K562 (cell line): Measurements from ENCODE around the gene ATP23. TPM values are rescaled to one million over a fixed set of nuclear protein-coding genes. Genes with fewer than 3 reads are reported as not detected.

Experiments
- ATAC-seq: fragments of 200-7000 bp; cut with Tn5 transposase; 3 replicates; pipeline ENCODE4 v1.9.1; 2020; ENCODE audit warnings: moderate library complexity
- BruUV-seq: library from RNA; stranded (reverse); fragments of 400-500 nt; replicated peaks from 2 replicates; lab custom pipeline; 2021; lab: Mats Ljungman, UMichigan
- CTCF ChIA-PET: fragments of 300-600 bp; formaldehyde crosslinking; extraction: SDS; loops from one replicate; lab custom pipeline; 2021; ENCODE audit warnings: low intra/inter-chr PET ratio; lab: Yijun Ruan, JAX
- POLR2A ChIA-PET: fragments of 300-600, 350-650 bp; sonication (Branson Sonifier 250); formaldehyde crosslinking; extraction: SDS; loops from one replicate; lab custom pipeline; 2021; ENCODE audit warnings: antibody characterized with exemption, inconsistent platforms; lab: Yijun Ruan, JAX
- DNase-seq, 4 experiments: peaks; one replicate each; pipeline versions ENCODE4 v3.0.0 to v3.0.0-alpha.2; 2011 to 2018; ENCODE audit warnings: low spot score in 3 of 4, mixed read lengths in 3 of 4; ENCODE audit errors: extremely low read depth in 1 of 4
- FAIRE-seq: peaks from 2 replicates; lab custom pipeline; 2011; peaks lifted over from hg19 to GRCh38; lab: Jason Lieb, UNC
- H2AFZ ChIP-seq: 2 replicates; pipeline ENCODE4 v1.6.0; 2011; ENCODE audit warnings: low read depth, low read length, control low read depth, inconsistent platforms
- H3K27ac ChIP-seq: fragments of 200-600 bp; 3 replicates; pipeline ENCODE4 v1.8.0; 2011; ENCODE audit warnings: low read depth, mild to moderate bottlenecking, control low read depth, inconsistent platforms, low read length, moderate library complexity, mixed read lengths; ENCODE audit errors: extremely low read depth
- H3K27me3 ChIP-seq, 2 experiments: fragments of 300-600 bp in 1 of 2; 2 replicates in 1 of 2; 3 replicates in 1 of 2; pipeline versions ENCODE4 v1.6.0 to v1.8.0; 2011; ENCODE audit warnings: inconsistent platforms in 2 of 2, low read length in 2 of 2, mild to moderate bottlenecking in 1 of 2, mixed read lengths in 1 of 2, moderate library complexity in 1 of 2; ENCODE audit not compliant: control insufficient read depth in 2 of 2, insufficient read depth in 2 of 2
- H3K36me3 ChIP-seq: fragments of 300-600 bp; 3 replicates; pipeline ENCODE4 v1.8.0; 2011; ENCODE audit warnings: mild to moderate bottlenecking, low read length, inconsistent platforms; ENCODE audit not compliant: control insufficient read depth, insufficient read depth
- H3K4me1 ChIP-seq, 2 experiments: fragments of 200-600 bp in 1 of 2; replicated peaks in 1 of 2; 2 replicates in 1 of 2; 3 replicates in 1 of 2; pipeline versions ENCODE4 v1.5.1 to v1.8.0; 2011; ENCODE audit warnings: inconsistent platforms in 2 of 2, low read length in 2 of 2, mild to moderate bottlenecking in 1 of 2, mixed read lengths in 1 of 2, moderate library complexity in 1 of 2; ENCODE audit not compliant: control insufficient read depth in 2 of 2, insufficient read depth in 2 of 2
- H3K4me2 ChIP-seq: 2 replicates; pipeline ENCODE4 v1.6.1; 2011; ENCODE audit warnings: low read length, control low read depth, inconsistent platforms, mixed read lengths; ENCODE audit not compliant: insufficient read depth
- H3K4me3 ChIP-seq: fragments of 200-600 bp; sonication (generic), shearing (Covaris generic); 2 replicates; pipeline ENCODE4 v1.5.1; 2016; ENCODE audit warnings: control low read depth, inconsistent platforms
- H3K79me2 ChIP-seq: fragments of 200-600 bp; 3 replicates; pipeline ENCODE4 v1.8.0; 2011; ENCODE audit warnings: low read length, inconsistent platforms; ENCODE audit not compliant: control insufficient read depth, insufficient read depth
- H3K9ac ChIP-seq, 2 experiments: 2 replicates each; pipeline versions ENCODE4 v1.6.0 to v1.6.1; 2011; ENCODE audit warnings: low read depth in 2 of 2, low read length in 2 of 2, control low read depth in 1 of 2, inconsistent platforms in 1 of 2, mild to moderate bottlenecking in 1 of 2, mixed read lengths in 1 of 2; ENCODE audit not compliant: insufficient read depth in 1 of 2
- H3K9me1 ChIP-seq: one replicate; pipeline ENCODE4 v1.6.0; 2011; ENCODE audit warnings: inconsistent platforms, mild to moderate bottlenecking, low read length, moderate library complexity; ENCODE audit not compliant: control insufficient read depth, insufficient read depth
- H3K9me3 ChIP-seq: replicated peaks from 2 replicates; pipeline ENCODE4 v1.5.1; 2011; ENCODE audit warnings: low read depth, low read length, inconsistent platforms; ENCODE audit not compliant: control insufficient read depth, insufficient read depth
- H4K20me1 ChIP-seq: replicated peaks from 2 replicates; pipeline ENCODE4 v1.6.1; 2011; ENCODE audit warnings: low read length, inconsistent platforms, mixed read lengths; ENCODE audit not compliant: control insufficient read depth, insufficient read depth
- ARID1B ChIP-seq: fragments of 450-650 bp; IDR thresholded peaks from 2 replicates; pipeline ENCODE4 v1.6.1; 2016; ENCODE audit warnings: antibody characterized with exemption, mild to moderate bottlenecking, inconsistent platforms
- CBFA2T3 ChIP-seq: fragments of 450-650 bp; IDR thresholded peaks from 2 replicates; pipeline ENCODE4 v1.6.1; 2017
- DACH1 ChIP-seq: fragments of 450-650 bp; IDR thresholded peaks from 2 replicates; pipeline ENCODE4 v1.6.1; 2018; ENCODE audit not compliant: partially characterized antibody
- DPF2 ChIP-seq: fragments of 450-650 bp; IDR thresholded peaks from 2 replicates; pipeline ENCODE4 v1.6.1; 2016
- HDAC1 ChIP-seq, 2 experiments: fragments of 450-650 bp; IDR thresholded peaks; 2 replicates each; pipeline ENCODE4 v1.6.1; 2016 to 2017; ENCODE audit warnings: inconsistent platforms in 1 of 2, mild to moderate bottlenecking in 1 of 2, moderate library complexity in 1 of 2
- HDAC2 ChIP-seq: fragments of 450-650 bp; IDR thresholded peaks from 2 replicates; pipeline ENCODE4 v1.6.1; 2016; ENCODE audit warnings: mild to moderate bottlenecking
- KAT8 ChIP-seq: fragments of 450-650 bp; IDR thresholded peaks from 2 replicates; pipeline ENCODE4 v1.6.1; 2016; ENCODE audit warnings: low read depth, mild to moderate bottlenecking
- KLF13 ChIP-seq: fragments of 450-650 bp; IDR thresholded peaks from 2 replicates; pipeline ENCODE4 v1.6.1; 2016; ENCODE audit warnings: missing genetic modification characterization, low read depth, mild to moderate bottlenecking, missing compliant biosample characterization, moderate library complexity, borderline replicate concordance
- LARP7 ChIP-seq: fragments of 450-650 bp; IDR thresholded peaks from 2 replicates; pipeline ENCODE4 v1.6.1; 2016
- MAZ ChIP-seq, 2 experiments: fragments of 450-650 bp in 1 of 2; sonication (generic) in 1 of 2; formaldehyde crosslinking; IDR thresholded peaks in 1 of 2; conservative IDR thresholded peaks in 1 of 2; 2 replicates each; pipeline versions ENCODE4 v1.4.0 to v1.5.0; 2020; ENCODE audit warnings: mild to moderate bottlenecking in 1 of 2, missing genetic modification reagents in 1 of 2
- NBN ChIP-seq: fragments of 450-650 bp; IDR thresholded peaks from 2 replicates; pipeline ENCODE4 v1.6.1; 2016; ENCODE audit warnings: low read depth, mild to moderate bottlenecking
- NKRF ChIP-seq: fragments of 450-650 bp; IDR thresholded peaks from 2 replicates; pipeline ENCODE4 v1.6.1; 2016; ENCODE audit warnings: borderline replicate concordance
- TAF9B ChIP-seq: fragments of 450-650 bp; IDR thresholded peaks from 2 replicates; pipeline ENCODE4 v1.6.1; 2018; ENCODE audit warnings: mild to moderate bottlenecking; ENCODE audit not compliant: partially characterized antibody
- ZBED1 ChIP-seq: IDR thresholded peaks from 2 replicates; pipeline ENCODE4 v1.6.1; 2014
- ZKSCAN3 ChIP-seq: fragments of 250-450 bp; sonication (Bioruptor Pico); IDR thresholded peaks from 2 replicates; pipeline ENCODE4 v1.4.0; 2020
- ZNF431 ChIP-seq: sonication (generic); formaldehyde crosslinking; IDR thresholded peaks from 2 replicates; pipeline ENCODE4 v1.8.0; 2022; ENCODE audit warnings: mild to moderate bottlenecking, missing genetic modification reagents
- ZNF589 ChIP-seq: fragments of 200-800 bp; sonication (Bioruptor generic); IDR thresholded peaks from 2 replicates; pipeline ENCODE4 v1.6.1; 2016; ENCODE audit warnings: low read depth, missing genetic modification characterization, missing compliant biosample characterization
- ZZZ3 ChIP-seq: fragments of 450-650 bp; IDR thresholded peaks from 2 replicates; pipeline ENCODE4 v1.6.1; 2016; ENCODE audit warnings: antibody characterized with exemption, mild to moderate bottlenecking, moderate library complexity
- WGBS: fragments of 100-300 bp; shearing (Covaris generic); methylation state at CpG from one replicate; pipeline ENCODE4 v1.1.6; 2016; ENCODE audit warnings: low coverage, mixed read lengths; ENCODE audit not compliant: insufficient coverage; ENCODE audit errors: missing lambda C conversion rate; 5-methylcytosine and 5-hydroxymethylcytosine counted together
- in situ Hi-C: fragments of 300-500 bp; cut with MboI; formaldehyde crosslinking; loops from 4 replicates; pipeline ENCODE4 v1.15.0; 2018; ENCODE audit warnings: inconsistent platforms, mixed read lengths
- intact Hi-C: fragments of 100-400 bp; cut with micrococcal nuclease; formaldehyde crosslinking; loops from 2 replicates; pipeline ENCODE4 v1.14.2; 2022
- polyA plus RNA-seq, 8 experiments: library from polyadenylated mRNA; depleted of rRNA in 4 of 8; stranded (reverse) in 5 of 8; unstranded in 3 of 8; fragments of >200 nt; fragmentation: Nextera tagmentation in 2 of 8; fragmentation: Illumina TruSeq in 1 of 8; extraction: Ambion mirVana in 2 of 8; extraction: Trizol in 1 of 8; gene quantifications; 2 replicates each; pipeline versions ENCODE4 v1.2.1 to v1.2.3, GENCODE V29; 2011 to 2014; ENCODE audit warnings: inconsistent platforms in 1 of 8, missing spikeins in 1 of 8
- total RNA-seq, 7 experiments: library from RNA; depleted of rRNA in 6 of 7; stranded (reverse); fragments of >200 nt in 6 of 7; fragmentation: Illumina TruSeq in 2 of 7; extraction: Trizol in 2 of 7; gene quantifications; 2 replicates each; pipeline versions ENCODE4 v1.2.1 to v1.2.3, GENCODE V29; 2011 to 2021; ENCODE audit warnings: low replicate concordance in 1 of 7
- TF ChIP-seq, protein P1 (sequence below), 2 experiments: IDR thresholded peaks; 2 replicates each; pipeline ENCODE4 v1.6.1; 2011; ENCODE audit warnings: borderline replicate concordance in 1 of 2, control low read depth in 1 of 2, low read depth in 1 of 2, low read length in 1 of 2, mild to moderate bottlenecking in 1 of 2, mixed read lengths in 1 of 2, moderate library complexity in 1 of 2; ENCODE audit not compliant: insufficient read depth in 1 of 2, insufficient read length in 1 of 2, poor library complexity in 1 of 2, severe bottlenecking in 1 of 2; ENCODE audit errors: extremely low read depth in 1 of 2
- TF ChIP-seq, protein P2 (sequence below): fragments of 200-800 bp; sonication (Bioruptor generic); IDR thresholded peaks from 2 replicates; pipeline ENCODE4 v1.6.1; 2017; ENCODE audit warnings: missing genetic modification characterization, missing compliant biosample characterization

The ATP23 gene
- total and polyA plus RNA-seq, 9 of the 15 experiments (the other 6 are each of a cell fraction or from before 2014, with no cell fraction given), result 8.3 to 53.7 (median 28.5) TPM

DNA sequence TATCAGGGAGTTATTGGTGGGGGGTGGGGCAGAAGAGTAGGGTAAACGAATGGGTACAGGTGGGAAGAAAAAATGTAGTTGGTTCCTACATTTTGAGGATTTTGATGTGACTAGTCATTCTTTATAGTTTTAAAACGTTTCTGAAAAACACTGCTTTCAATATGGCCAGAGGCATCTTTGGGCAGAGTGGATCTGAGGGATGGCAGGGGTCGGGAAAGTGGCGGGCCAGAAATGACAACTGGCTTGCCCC is 527 bp upstream of the ATP23 start:
- Histone ChIP-seq H3K36me3 (peaks cover 14% of the 10 kb centered on the region; the same call in 1 of the 3 replicates), H3K9me1 (no peaks in the 10 kb centered on the region), H3K4me1 (peaks cover 0 to 2% of the 10 kb centered on the region in 2 experiments; a peak in 4 of 5 replicates), H3K9me3 (no peaks in the 10 kb centered on the region), H3K9ac (peak overlapping the region; percentile 66 to 95), H3K4me2 (peak overlapping the region; percentile 90), H3K4me3 (peak overlapping the region; percentile 48), H3K79me2 (peaks cover 40% of the 10 kb centered on the region), H3K27me3 (no peaks in the 10 kb centered on the region), H2AFZ (peak overlapping the region; percentile 88), H4K20me1 (no peaks in the 10 kb centered on the region), H3K27ac (peak overlapping the region; percentile 84)
- 0% methylated on average over 4 of the region's 4 CpGs for WGBS
- in situ Hi-C loops, result no loop called here
- no peak for ATAC-seq
- BruUV-seq, result TSS peak; percentile 81
- ChIA-PET CTCF (no interaction called here), POLR2A (interaction anchor here (0.7 to 3.3 kb wide), 6 partner anchors 12 to 171 kb away, joined by 3 to 17 read pairs (median 6); no protein-coding TSS in a partner anchor)
- DNase-seq, result no peak
- intact Hi-C loops, result no loop called here
- FAIRE-seq, result no peak
- TF ChIP-seq DPF2, result peak; percentile 84
- TF ChIP-seq HDAC2, result peak; percentile 59; the same call in 1 of the 2 replicates
- no peak for TF ChIP-seq ZNF431
- no peak for TF ChIP-seq ZKSCAN3 (CRISPR knock-in tag)
- TF ChIP-seq KAT8, result no peak
- peak; percentile 52; the same call in 1 of the 2 replicates for TF ChIP-seq ZNF589
- peak; percentile 34 for TF ChIP-seq DACH1
- TF ChIP-seq ARID1B, result peak; percentile 69
- TF ChIP-seq LARP7, result 0 out of 2 replicates have a peak, but pooled peaks have one; percentile 64
- peak; percentile 57; the same call in 1 of the 2 replicates for TF ChIP-seq KLF13
- TF ChIP-seq, protein P1, sequence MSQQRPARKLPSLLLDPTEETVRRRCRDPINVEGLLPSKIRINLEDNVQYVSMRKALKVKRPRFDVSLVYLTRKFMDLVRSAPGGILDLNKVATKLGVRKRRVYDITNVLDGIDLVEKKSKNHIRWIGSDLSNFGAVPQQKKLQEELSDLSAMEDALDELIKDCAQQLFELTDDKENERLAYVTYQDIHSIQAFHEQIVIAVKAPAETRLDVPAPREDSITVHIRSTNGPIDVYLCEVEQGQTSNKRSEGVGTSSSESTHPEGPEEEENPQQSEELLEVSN (IDR thresholded peaks at IDR 0.05; ENCODE audit: borderline replicate concordance in 1 of 2, extremely low read depth in 1 of 2, insufficient read depth in 1 of 2, insufficient read length in 1 of 2, low read depth in 1 of 2, low read length in 1 of 2, poor library complexity in 1 of 2, severe bottlenecking in 1 of 2), result peak in 1 of 2 experiments; percentile 16
- TF ChIP-seq HDAC1 (IDR thresholded peaks at IDR 0.05), result peak in 1 of 2 experiments; percentile 69; a peak in 2 of 4 replicates
- TF ChIP-seq TAF9B, result peak; percentile 17
- TF ChIP-seq ZZZ3, result no peak
- TF ChIP-seq ZBED1, result no peak
- TF ChIP-seq CBFA2T3, result no peak
- peak; percentile 85; the same call in 1 of the 2 replicates for TF ChIP-seq NBN
- TF ChIP-seq MAZ (CRISPR knock-in tag; conservative IDR thresholded peaks at IDR 0.05 in 1 of 2, IDR thresholded peaks at IDR 0.05 in 1 of 2), result no peak
- peak; percentile 72 for TF ChIP-seq NKRF
- TF ChIP-seq, protein P2, sequence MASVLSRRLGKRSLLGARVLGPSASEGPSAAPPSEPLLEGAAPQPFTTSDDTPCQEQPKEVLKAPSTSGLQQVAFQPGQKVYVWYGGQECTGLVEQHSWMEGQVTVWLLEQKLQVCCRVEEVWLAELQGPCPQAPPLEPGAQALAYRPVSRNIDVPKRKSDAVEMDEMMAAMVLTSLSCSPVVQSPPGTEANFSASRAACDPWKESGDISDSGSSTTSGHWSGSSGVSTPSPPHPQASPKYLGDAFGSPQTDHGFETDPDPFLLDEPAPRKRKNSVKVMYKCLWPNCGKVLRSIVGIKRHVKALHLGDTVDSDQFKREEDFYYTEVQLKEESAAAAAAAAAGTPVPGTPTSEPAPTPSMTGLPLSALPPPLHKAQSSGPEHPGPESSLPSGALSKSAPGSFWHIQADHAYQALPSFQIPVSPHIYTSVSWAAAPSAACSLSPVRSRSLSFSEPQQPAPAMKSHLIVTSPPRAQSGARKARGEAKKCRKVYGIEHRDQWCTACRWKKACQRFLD (CRISPR knock-in tag), result no peak
